Keratinocyte (primary cell): ENCODE measurements around the gene ARSB. TPM values are rescaled to one million over a fixed set of nuclear protein-coding genes. Genes with fewer than 3 reads are reported as not detected.

ENCODE experiments used
- DNase-seq: peaks from one replicate; pipeline ENCODE4 v3.0.0-alpha.2; 2011; ENCODE audit warnings: low read depth, missing footprints, low spot score
- FAIRE-seq: peaks from 2 replicates; lab custom pipeline; 2011; peaks lifted over from hg19 to GRCh38; lab: Jason Lieb, UNC
- H2AFZ ChIP-seq: 2 replicates; pipeline ENCODE4 v1.6.0; 2012; ENCODE audit warnings: low read length, control low read depth, inconsistent platforms; ENCODE audit not compliant: control insufficient read depth
- H3K27ac ChIP-seq: 2 replicates; pipeline ENCODE4 v1.5.1; 2011; ENCODE audit warnings: low read length; ENCODE audit not compliant: control insufficient read depth, insufficient read depth
- H3K27me3 ChIP-seq: 3 replicates; pipeline ENCODE4 v1.6.0; 2011; ENCODE audit warnings: low read length; ENCODE audit not compliant: control insufficient read depth, insufficient read depth; ENCODE audit errors: extremely low read depth
- H3K36me3 ChIP-seq, 2 experiments: 2 replicates in 1 of 2; 3 replicates in 1 of 2; pipeline ENCODE4 v1.5.1; 2011; ENCODE audit warnings: low read length in 2 of 2, mild to moderate bottlenecking in 1 of 2; ENCODE audit not compliant: control insufficient read depth in 2 of 2, insufficient read depth in 2 of 2; ENCODE audit errors: extremely low read depth in 1 of 2
- H3K4me1 ChIP-seq: 3 replicates; pipeline ENCODE4 v1.5.1; 2011; ENCODE audit warnings: low read length; ENCODE audit not compliant: control insufficient read depth, insufficient read depth; ENCODE audit errors: extremely low read depth
- H3K4me2 ChIP-seq: 3 replicates; pipeline ENCODE4 v1.6.0; 2011; ENCODE audit warnings: low read depth, low read length; ENCODE audit not compliant: control insufficient read depth, insufficient read depth; ENCODE audit errors: extremely low read depth
- H3K4me3 ChIP-seq, 3 experiments: fragments of 200-600 bp in 1 of 3; sonication (generic) in 1 of 3; 2 replicates in 2 of 3; 3 replicates in 1 of 3; pipeline ENCODE4 v1.5.1; 2011 to 2016; ENCODE audit warnings: low read length in 3 of 3, mild to moderate bottlenecking in 3 of 3, control low read depth in 2 of 3, inconsistent platforms in 1 of 3, low read depth in 1 of 3, mixed read lengths in 1 of 3, mixed run types in 1 of 3, moderate library complexity in 1 of 3; ENCODE audit not compliant: control insufficient read depth in 2 of 3, insufficient read depth in 2 of 3; ENCODE audit errors: extremely low read depth in 1 of 3
- H3K79me2 ChIP-seq: 2 replicates; pipeline ENCODE4 v1.6.0; 2012; ENCODE audit warnings: low read length; ENCODE audit not compliant: control insufficient read depth, insufficient read depth
- H3K9ac ChIP-seq: 3 replicates; pipeline ENCODE4 v1.6.0; 2011; ENCODE audit warnings: low read length; ENCODE audit not compliant: control insufficient read depth, insufficient read depth; ENCODE audit errors: extremely low read depth
- H3K9me1 ChIP-seq: 3 replicates; pipeline ENCODE4 v1.6.0; 2011; ENCODE audit warnings: low read length; ENCODE audit not compliant: control insufficient read depth, insufficient read depth; ENCODE audit errors: extremely low read depth
- H3K9me3 ChIP-seq: 2 replicates; pipeline ENCODE4 v1.5.1; 2012; ENCODE audit warnings: low read depth, low read length; ENCODE audit not compliant: control insufficient read depth
- H4K20me1 ChIP-seq: 3 replicates; pipeline ENCODE4 v1.6.0; 2011; ENCODE audit warnings: low read length; ENCODE audit not compliant: control insufficient read depth, insufficient read depth; ENCODE audit errors: extremely low read depth
- CTCF ChIP-seq, 3 experiments: IDR thresholded peaks in 1 of 3; conservative IDR thresholded peaks in 1 of 3; optimal IDR thresholded peaks in 1 of 3; 2 replicates in 2 of 3; 3 replicates in 1 of 3; pipeline versions ENCODE3 to v1.5.1; 2011; ENCODE audit warnings: low read length in 3 of 3, mild to moderate bottlenecking in 3 of 3, moderate library complexity in 2 of 3, control low read depth in 1 of 3, inconsistent platforms in 1 of 3; ENCODE audit not compliant: insufficient read depth in 2 of 3; ENCODE audit errors: extremely low read depth in 1 of 3
- EZH2 ChIP-seq: IDR thresholded peaks from one replicate; pipeline ENCODE4 v1.6.1; 2012; ENCODE audit warnings: inconsistent platforms, mild to moderate bottlenecking, low read length, moderate library complexity
- dilution Hi-C: fragments of 300-500 bp; cut with MboI; formaldehyde crosslinking; loops from one replicate; pipeline ENCODE4 v1.7.0; 2020; ENCODE audit warnings: low sequenced_read_pairs; ENCODE audit not compliant: extremely low pct_ligation_motif_present
- polyA plus RNA-seq, 5 experiments: library from polyadenylated mRNA; depleted of rRNA in 3 of 5; stranded (reverse) in 3 of 5; stranded (forward) in 1 of 5; unstranded in 1 of 5; fragments of >200 nt; gene quantifications; 1 replicate in 1 of 5; 2 replicates in 3 of 5; 3 replicates in 1 of 5; pipeline versions ENCODE4 v1.2.1 to v1.2.3, GENCODE V29; 2011 to 2012; ENCODE audit warnings: missing spikeins in 2 of 5, low read depth in 1 of 5, low replicate concordance in 1 of 5

Gene ARSB
- polyA plus RNA-seq, 1 donor (not counting 4 experiments of a cell fraction or from before 2014, with no cell fraction given) = 4.5 TPM

- FAIRE-seq (no peak), DNase-seq (no peak)
- Histone ChIP-seq H3K9me3 (no peaks in the 10 kb centered on the region), H3K9me1 (no peaks in the 10 kb centered on the region), H3K36me3 (no peaks in the 10 kb centered on the region), H3K4me1 (no peaks in the 10 kb centered on the region), H4K20me1 (no peaks in the 10 kb centered on the region), H3K79me2 (no peaks in the 10 kb centered on the region), H3K27ac (no peak overlapping the region), H3K4me3 (no peak overlapping the region), H3K9ac (no peak overlapping the region), H3K4me2 (no peak overlapping the region), H3K27me3 (no peaks in the 10 kb centered on the region), H2AFZ (no peak overlapping the region)
- TF ChIP-seq EZH2 (no peak), CTCF (optimal IDR thresholded peaks at IDR 0.05 in 1 of 3, IDR thresholded peaks at IDR 0.05 in 1 of 3, conservative IDR thresholded peaks at IDR 0.05 in 1 of 3; ENCODE audit: extremely low read depth in 1 of 3, insufficient read depth in 2 of 3, low read length in 3 of 3) (no peak)
- dilution Hi-C loops = no loop called here
Measured at GRCh38 chr5:78927657-78928282, 57.3 kb downstream of the ARSB start.

GRCh38 chr5:78926252-78926651, 58.9 kb downstream of the ARSB start:
- dilution Hi-C loops = no loop called here
- no peaks in the 10 kb centered on the region for H3K9me3 ChIP-seq
- H3K9me1 ChIP-seq = no peaks in the 10 kb centered on the region
- H3K27me3 ChIP-seq = no peaks in the 10 kb centered on the region
- no peak overlapping the region for H3K4me3 ChIP-seq
- no peaks in the 10 kb centered on the region for H3K36me3 ChIP-seq
- DNase-seq (no peak), FAIRE-seq (no peak)
- no peak overlapping the region for H3K27ac ChIP-seq
- H3K79me2 ChIP-seq = no peaks in the 10 kb centered on the region
- H3K9ac ChIP-seq = no peak overlapping the region
- H2AFZ ChIP-seq = no peak overlapping the region
- no peaks in the 10 kb centered on the region for H4K20me1 ChIP-seq
- no peak for TF ChIP-seq CTCF (optimal IDR thresholded peaks at IDR 0.05 in 1 of 3, IDR thresholded peaks at IDR 0.05 in 1 of 3, conservative IDR thresholded peaks at IDR 0.05 in 1 of 3; ENCODE audit: extremely low read depth in 1 of 3, insufficient read depth in 2 of 3, low read length in 3 of 3)
- no peak for TF ChIP-seq EZH2
- H3K4me1 ChIP-seq = no peaks in the 10 kb centered on the region
- no peak overlapping the region for H3K4me2 ChIP-seq
